ENCODE data around the gene MITF. TPM values are rescaled to one million over a fixed set of nuclear protein-coding genes. Genes with fewer than 3 reads are reported as not detected.

MITF gene
- 10 to 100 TPM; 48.2 to 98.1 (median 62.8) TPM for total RNA-seq
- polyA plus RNA-seq, result 10 to 100 TPM; 11.8 to 49.9 (median 29.0) TPM
- long read RNA-seq, donor 1, full-length matches to known transcripts, result 29 of 44 reads
- long read RNA-seq, donor 1, partial matches to known transcripts, result 6 of 44 reads
- long read RNA-seq, donor 1, other reads (novel, unspliced or antisense), result 9 of 44 reads
- long read RNA-seq, donor 2, full-length matches to known transcripts, result 154 of 242 reads
- long read RNA-seq, donor 2, partial matches to known transcripts, result 41 of 242 reads
- long read RNA-seq, donor 2, other reads (novel, unspliced or antisense), result 47 of 242 reads

GRCh38 chr3:69739204-69740102 lies at the start of gene MITF:
TSS of gene MITF (plus strand) at chr3:69739464. CDS start at chr3:69739598, 134 bp downstream.
- Histone ChIP-seq H3K27me3 (ENCODE audit: insufficient read depth in 3 of 3, low read length in 2 of 3) (no peaks in the 10 kb centered on the region), H3K9me3 (no peaks in the 10 kb centered on the region), H3K4me3 (peak within 1 kb of the TSS; percentile 94), H3K27ac (peak within 1 kb of the TSS; percentile 93), H3K4me1 (peaks cover 41% of the 10 kb centered on the region), H3K36me3 (ENCODE audit: insufficient read depth in 1 of 2, low read depth in 1 of 2) (no peaks in the 10 kb centered on the region)
- DNase-seq (peak; percentile 94 to 96), ATAC-seq (peak; percentile 91 to 94 (median 92))
- intact Hi-C loops (cut with DNase I), result loop anchor here (5.0 kb wide), 1 partner anchor 48 kb away; no protein-coding TSS in a partner anchor
- WGBS, 3 donors, result 0 to 1% (median 1%) methylated on average over 71 to 81 of the region's 81 CpGs
- TF ChIP-seq CTCF (IDR thresholded peaks at IDR 0.05), result no peak

- WGBS, 3 donors, result 43 to 75% (median 54%) methylated on average over 4 of the region's 4 CpGs
- intact Hi-C loops (cut with DNase I), result loop anchor here (1.0 to 5.0 kb wide), 6 partner anchors 100 to 255 kb away; no protein-coding TSS in a partner anchor
- ATAC-seq, result peak; percentile 82 to 90 (median 86)
Measured at GRCh38 chr3:69691860-69692259, 47.4 kb upstream of the MITF start.

GRCh38 chr3:69692761-69693160 lies 46.5 kb upstream of the MITF start:
- ATAC-seq, result no peak
- 93 to 98% (median 93%) methylated on average over 2 of the region's 2 CpGs for WGBS, 3 donors
- H3K4me3 ChIP-seq, result no peak overlapping the region
- intact Hi-C loops (cut with DNase I), result loop anchor here (5.0 kb wide), 4 partner anchors 160 to 255 kb away; no protein-coding TSS in a partner anchor
- no peaks in the 10 kb centered on the region for H3K27me3 ChIP-seq (ENCODE audit: insufficient read depth in 3 of 3, low read length in 2 of 3)
- H3K9me3 ChIP-seq, result no peaks in the 10 kb centered on the region
- H3K36me3 ChIP-seq (ENCODE audit: insufficient read depth in 1 of 2, low read depth in 1 of 2), result no peaks in the 10 kb centered on the region
- H3K4me1 ChIP-seq, result peaks cover 26% of the 10 kb centered on the region
- DNase-seq, result no peak
- H3K27ac ChIP-seq, result no peak overlapping the region
- no peak for TF ChIP-seq CTCF (IDR thresholded peaks at IDR 0.05)

More at GRCh38 chr3:69691860-69692259, 47.4 kb upstream of the MITF start:
- no peak for TF ChIP-seq CTCF (IDR thresholded peaks at IDR 0.05)
- H3K4me1 ChIP-seq, result peaks cover 26% of the 10 kb centered on the region
- peak overlapping the region; percentile 55 for H3K4me3 ChIP-seq
- H3K36me3 ChIP-seq (ENCODE audit: insufficient read depth in 1 of 2, low read depth in 1 of 2), result no peaks in the 10 kb centered on the region
- DNase-seq, result no peak
- H3K27ac ChIP-seq, result peak overlapping the region; percentile 66
- no peaks in the 10 kb centered on the region for H3K9me3 ChIP-seq
- no peaks in the 10 kb centered on the region for H3K27me3 ChIP-seq (ENCODE audit: insufficient read depth in 3 of 3, low read length in 2 of 3)

GRCh38 chr3:69695443-69695842 lies 43.8 kb upstream of the MITF start:
- no peak for TF ChIP-seq CTCF (IDR thresholded peaks at IDR 0.05)
- ATAC-seq, result peak; percentile 43 to 62 (median 54)
- no peaks in the 10 kb centered on the region for H3K27me3 ChIP-seq (ENCODE audit: insufficient read depth in 3 of 3, low read length in 2 of 3)

More at GRCh38 chr3:69695443-69695842, 43.8 kb upstream of the MITF start:
- WGBS, 3 donors, result 35 to 64% (median 39%) methylated on average over 2 of the region's 2 CpGs
- no peak overlapping the region for H3K4me3 ChIP-seq
- peaks cover 26% of the 10 kb centered on the region for H3K4me1 ChIP-seq
- H3K36me3 ChIP-seq (ENCODE audit: insufficient read depth in 1 of 2, low read depth in 1 of 2), result no peaks in the 10 kb centered on the region
- intact Hi-C loops (cut with DNase I), result loop anchor here in 1 of 2 donors (5.0 kb wide), 1 partner anchor 97 kb away; no protein-coding TSS in a partner anchor
- DNase-seq, result no peak
- H3K27ac ChIP-seq, result no peak overlapping the region
- no peaks in the 10 kb centered on the region for H3K9me3 ChIP-seq

Measured in psoas muscle (tissue), 8 donors.